Fibroblast of the aortic adventitia (primary cell): ENCODE results near the gene TMEM98. TPM values are rescaled to one million over a fixed set of nuclear protein-coding genes. Genes with fewer than 3 reads are reported as not detected.
A peak's percentile ranks its signal among the peaks of the same experiment; 100 is the strongest.

ENCODE experiments used
- DNase-seq: peaks from one replicate; pipeline ENCODE4 v3.0.0-alpha.2; 2010; ENCODE audit warnings: low read depth
- H3K4me3 ChIP-seq: 2 replicates; pipeline ENCODE4 v1.5.1; 2011; ENCODE audit warnings: low read depth, mild to moderate bottlenecking, control low read depth, low read length, moderate library complexity
- CTCF ChIP-seq: IDR thresholded peaks from 2 replicates; pipeline ENCODE4 v1.5.1; 2011; ENCODE audit warnings: mild to moderate bottlenecking, low read length, control low read depth, inconsistent platforms; ENCODE audit not compliant: insufficient read depth
- total RNA-seq: library from RNA; depleted of rRNA; stranded (reverse); fragments of >200 nt; gene quantifications from 2 replicates; pipeline ENCODE4 v1.2.3, GENCODE V29; 2012; ENCODE audit warnings: low replicate concordance

The TMEM98 gene
- total RNA-seq, 1 donor, result 95.5 TPM

- no peak for TF ChIP-seq CTCF
- DNase-seq, result no peak
Observed at GRCh38 chr17:32953045-32953444, 25.1 kb downstream of the TMEM98 start.

GRCh38 chr17:32953857-32954256 is 25.9 kb downstream of the TMEM98 start:
- DNase-seq, result no peak
- H3K4me3 ChIP-seq, result no peak overlapping the region
- no peak for TF ChIP-seq CTCF

More at GRCh38 chr17:32953045-32953444, 25.1 kb downstream of the TMEM98 start:
- H3K4me3 ChIP-seq, result no peak overlapping the region

GRCh38 chr17:32954477-32954876 is 26.5 kb downstream of the TMEM98 start:
- DNase-seq, result no peak
- no peak for TF ChIP-seq CTCF
- no peak overlapping the region for H3K4me3 ChIP-seq

GRCh38 chr17:32955155-32955554 is 27.2 kb downstream of the TMEM98 start:
- TF ChIP-seq CTCF, result no peak

GRCh38 chr17:32956240-32956970 is 28.5 kb downstream of the TMEM98 start:
- no peak for TF ChIP-seq CTCF
- DNase-seq, result no peak
- H3K4me3 ChIP-seq, result no peak overlapping the region

More at GRCh38 chr17:32955155-32955554, 27.2 kb downstream of the TMEM98 start:
- no peak for DNase-seq
- no peak overlapping the region for H3K4me3 ChIP-seq

GRCh38 chr17:32958418-32958817 is 30.5 kb downstream of the TMEM98 start:
- H3K4me3 ChIP-seq, result no peak overlapping the region
- DNase-seq, result peak; percentile 40
- TF ChIP-seq CTCF, result no peak

GRCh38 chr17:32960815-32961214 is 32.9 kb downstream of the TMEM98 start:
- no peak for TF ChIP-seq CTCF
- no peak for DNase-seq
- H3K4me3 ChIP-seq, result no peak overlapping the region
